H1 (cell line): ENCODE results near the gene ADSS1. TPM values are rescaled to one million over a fixed set of nuclear protein-coding genes. Genes with fewer than 3 reads are reported as not detected.

ENCODE experiments used
- CTCF ChIA-PET: fragments of 300-600 bp; sonication (Branson Sonifier 250); formaldehyde crosslinking; loops from one replicate; lab custom pipeline; 2021; ENCODE audit not compliant: partially characterized antibody; lab: Charles Lee
- POLR2A ChIA-PET: fragments of 300-600 bp; sonication (Branson Sonifier 250); formaldehyde crosslinking; loops from one replicate; lab custom pipeline; 2021; ENCODE audit warnings: inconsistent platforms; ENCODE audit not compliant: partially characterized antibody; lab: Charles Lee
- DNase-seq, 2 experiments: peaks; one replicate each; pipeline versions ENCODE4 v3.0.0 to v3.0.0-alpha.2; 2010 to 2022; ENCODE audit warnings: low spot score in 2 of 2, low read depth in 1 of 2, mixed read lengths in 1 of 2
- FAIRE-seq: peaks from 2 replicates; lab custom pipeline; 2011; peaks lifted over from hg19 to GRCh38; lab: Jason Lieb, UNC
- H2AFZ ChIP-seq: 2 replicates; pipeline ENCODE4 v1.8.1; 2012; ENCODE audit warnings: low read length, inconsistent platforms
- H2AK5ac ChIP-seq: 2 replicates; pipeline ENCODE4 v1.6.1; 2013; ENCODE audit warnings: low read depth, low read length
- H2BK120ac ChIP-seq: replicated peaks from 2 replicates; pipeline ENCODE3; 2013; ENCODE audit warnings: low read depth, low read length, inconsistent platforms
- H2BK12ac ChIP-seq: 2 replicates; pipeline ENCODE4 v1.6.1; 2013; ENCODE audit warnings: low read depth, low read length
- H2BK15ac ChIP-seq: 2 replicates; pipeline ENCODE4 v1.6.1; 2013; ENCODE audit warnings: low read length
- H2BK20ac ChIP-seq: 2 replicates; pipeline ENCODE4 v1.6.1; 2013; ENCODE audit warnings: low read length
- H2BK5ac ChIP-seq: 2 replicates; pipeline ENCODE4 v1.6.1; 2013; ENCODE audit warnings: low read depth, low read length
- H3K14ac ChIP-seq: 2 replicates; pipeline ENCODE4 v1.6.1; 2013; ENCODE audit warnings: inconsistent platforms; ENCODE audit not compliant: insufficient read length
- H3K18ac ChIP-seq: 2 replicates; pipeline ENCODE4 v1.6.1; 2013; ENCODE audit warnings: low read length; ENCODE audit errors: extremely low read depth
- H3K23ac ChIP-seq: 2 replicates; pipeline ENCODE4 v1.6.1; 2013; ENCODE audit warnings: inconsistent platforms; ENCODE audit not compliant: insufficient read length
- H3K23me2 ChIP-seq: 2 replicates; pipeline ENCODE4 v1.6.1; 2013; ENCODE audit warnings: low read depth, low read length
- H3K27ac ChIP-seq: 2 replicates; pipeline ENCODE4 v1.6.1; 2011; ENCODE audit warnings: low read depth, low read length, inconsistent platforms
- H3K27me3 ChIP-seq, 4 experiments: replicated peaks in 1 of 4; 1 replicate in 1 of 4; 2 replicates in 3 of 4; pipeline versions ENCODE4 v1.6.1 to v1.8.1; 2011 to 2013; ENCODE audit warnings: low read length in 3 of 4, mild to moderate bottlenecking in 3 of 4, inconsistent platforms in 2 of 4, mixed read lengths in 2 of 4, moderate library complexity in 1 of 4; ENCODE audit not compliant: control insufficient read depth in 3 of 4, insufficient read depth in 3 of 4; ENCODE audit errors: extremely low read depth in 1 of 4
- H3K36me3 ChIP-seq, 4 experiments: 2 replicates each; pipeline versions ENCODE4 v1.6.1 to v1.8.1; 2011 to 2013; ENCODE audit warnings: mild to moderate bottlenecking in 4 of 4, low read length in 3 of 4, moderate library complexity in 2 of 4, control low read depth in 1 of 4, inconsistent platforms in 1 of 4; ENCODE audit not compliant: insufficient read depth in 4 of 4, control insufficient read depth in 2 of 4
- H3K4ac ChIP-seq: replicated peaks from 2 replicates; pipeline ENCODE3; 2013; ENCODE audit warnings: low read length, low read depth, mixed read lengths, inconsistent platforms; ENCODE audit not compliant: insufficient read length
- H3K4me1 ChIP-seq, 4 experiments: replicated peaks in 1 of 4; 1 replicate in 1 of 4; 2 replicates in 3 of 4; pipeline versions ENCODE4 v1.6.1 to v1.8.1; 2011 to 2013; ENCODE audit warnings: low read length in 3 of 4, inconsistent platforms in 2 of 4, mixed read lengths in 1 of 4; ENCODE audit not compliant: insufficient read depth in 4 of 4, control insufficient read depth in 3 of 4
- H3K4me2 ChIP-seq, 2 experiments: 2 replicates each; pipeline versions ENCODE4 v1.6.1 to v1.8.1; 2011 to 2013; ENCODE audit warnings: low read depth in 2 of 2, low read length in 2 of 2, control low read depth in 1 of 2, inconsistent platforms in 1 of 2, mild to moderate bottlenecking in 1 of 2; ENCODE audit not compliant: insufficient read depth in 1 of 2
- H3K4me3 ChIP-seq, 4 experiments: fragments of 200-600, 300-600 bp in 1 of 4; sonication (generic), shearing (Covaris generic), sonication (Bioruptor Twin) in 1 of 4; 2 replicates each; pipeline versions ENCODE4 v1.5.1 to v1.8.1; 2011 to 2016; ENCODE audit warnings: low read length in 4 of 4, low read depth in 3 of 4, control low read depth in 2 of 4, inconsistent platforms in 2 of 4, mild to moderate bottlenecking in 2 of 4, mixed read lengths in 1 of 4, moderate library complexity in 1 of 4; ENCODE audit not compliant: insufficient read depth in 2 of 4; ENCODE audit errors: extremely low read depth in 1 of 4
- H3K56ac ChIP-seq: replicated peaks from 2 replicates; pipeline ENCODE3; 2013; ENCODE audit warnings: low read depth, mild to moderate bottlenecking, mixed read lengths, low read length, inconsistent platforms; ENCODE audit not compliant: insufficient read length
- H3K79me1 ChIP-seq: 2 replicates; pipeline ENCODE4 v1.6.1; 2013; ENCODE audit warnings: low read depth, low read length, control low read depth
- H3K79me2 ChIP-seq, 2 experiments: 2 replicates each; pipeline versions ENCODE4 v1.6.1 to v1.8.1; 2012 to 2013; ENCODE audit warnings: low read length in 2 of 2, mild to moderate bottlenecking in 2 of 2, inconsistent platforms in 1 of 2; ENCODE audit not compliant: insufficient read depth in 2 of 2, control insufficient read depth in 1 of 2
- H3K9ac ChIP-seq, 4 experiments: replicated peaks in 1 of 4; 1 replicate in 1 of 4; 2 replicates in 3 of 4; pipeline versions ENCODE4 v1.6.1 to v1.8.1; 2011 to 2013; ENCODE audit warnings: low read depth in 3 of 4, low read length in 3 of 4, control low read depth in 2 of 4, mild to moderate bottlenecking in 2 of 4, moderate library complexity in 2 of 4, inconsistent platforms in 1 of 4; ENCODE audit errors: extremely low read depth in 1 of 4
- H3K9me3 ChIP-seq, 2 experiments: 2 replicates each; pipeline versions ENCODE4 v1.6.1 to v1.8.1; 2012 to 2013; ENCODE audit warnings: mild to moderate bottlenecking in 2 of 2, moderate library complexity in 2 of 2, control low read depth in 1 of 2, inconsistent platforms in 1 of 2, low read depth in 1 of 2, low read length in 1 of 2, mixed read lengths in 1 of 2; ENCODE audit not compliant: insufficient read depth in 2 of 2
- H4K20me1 ChIP-seq, 2 experiments: replicated peaks in 1 of 2; 2 replicates each; pipeline versions ENCODE3 to v1.8.1; 2011 to 2013; ENCODE audit warnings: inconsistent platforms in 2 of 2, low read length in 2 of 2, mild to moderate bottlenecking in 1 of 2; ENCODE audit not compliant: insufficient read depth in 2 of 2, control insufficient read depth in 1 of 2
- H4K5ac ChIP-seq: 2 replicates; pipeline ENCODE4 v1.6.1; 2013; ENCODE audit warnings: low read length, low read depth, mixed read lengths, inconsistent platforms; ENCODE audit not compliant: insufficient read length
- H4K8ac ChIP-seq: 2 replicates; pipeline ENCODE4 v1.8.0; 2013; ENCODE audit warnings: mild to moderate bottlenecking, moderate library complexity, low read length, inconsistent platforms; ENCODE audit not compliant: insufficient read depth; ENCODE audit errors: extremely low read depth
- H4K91ac ChIP-seq: replicated peaks from 2 replicates; pipeline ENCODE3; 2013; ENCODE audit warnings: low read length, mixed read lengths, inconsistent platforms; ENCODE audit not compliant: insufficient read length
- BRCA1 ChIP-seq: IDR thresholded peaks from 2 replicates; pipeline ENCODE4 v1.6.1; 2012; ENCODE audit warnings: low read depth, low read length, improper control_type of control experiment
- CTBP2 ChIP-seq: IDR thresholded peaks from 2 replicates; pipeline ENCODE4 v1.7.0; 2011; ENCODE audit warnings: borderline replicate concordance, mild to moderate bottlenecking, moderate library complexity, mixed read lengths, low read length; ENCODE audit not compliant: insufficient read depth, insufficient read length
- E2F6 ChIP-seq: IDR thresholded peaks from 2 replicates; pipeline ENCODE4 v1.6.1; 2012; ENCODE audit warnings: inconsistent platforms
- GTF2F1 ChIP-seq: IDR thresholded peaks from 2 replicates; pipeline ENCODE4 v1.6.1; 2012; ENCODE audit warnings: low read depth, low read length, improper control_type of control experiment, borderline replicate concordance
- JUN ChIP-seq: IDR thresholded peaks from 2 replicates; pipeline ENCODE4 v1.6.1; 2011; ENCODE audit warnings: low read depth, mild to moderate bottlenecking, improper control_type of control experiment, low read length
- NANOG ChIP-seq: IDR thresholded peaks from 2 replicates; pipeline ENCODE4 v1.6.1; 2011; ENCODE audit warnings: low read length, low read depth, mild to moderate bottlenecking, inconsistent platforms; ENCODE audit not compliant: insufficient read depth, poor library complexity, severe bottlenecking
- NRF1 ChIP-seq: IDR thresholded peaks from 2 replicates; pipeline ENCODE4 v1.6.1; 2011; ENCODE audit warnings: mild to moderate bottlenecking, low read depth, low read length, improper control_type of control experiment
- RAD21 ChIP-seq, 2 experiments: IDR thresholded peaks in 1 of 2; conservative IDR thresholded peaks in 1 of 2; 2 replicates each; pipeline ENCODE4 v1.6.1; 2011; ENCODE audit warnings: low read depth in 2 of 2, low read length in 2 of 2, improper control_type of control experiment in 1 of 2, inconsistent platforms in 1 of 2, mild to moderate bottlenecking in 1 of 2, moderate library complexity in 1 of 2
- RXRA ChIP-seq: IDR thresholded peaks from 2 replicates; pipeline ENCODE4 v1.6.1; 2011; ENCODE audit warnings: low read depth, mild to moderate bottlenecking, low read length, moderate library complexity; ENCODE audit not compliant: insufficient read depth
- SIRT6 ChIP-seq: IDR thresholded peaks from one replicate; pipeline ENCODE4 v1.7.1; 2012; ENCODE audit warnings: low read length, inconsistent platforms
- SP4 ChIP-seq: IDR thresholded peaks from 2 replicates; pipeline ENCODE4 v1.6.1; 2012; ENCODE audit warnings: low read length, inconsistent platforms
- SUZ12 ChIP-seq: fragments of 200-600 bp; sonication (generic); IDR thresholded peaks from 2 replicates; pipeline ENCODE4 v1.6.1; 2012; ENCODE audit warnings: mild to moderate bottlenecking, inconsistent platforms, low read length, moderate library complexity, mixed read lengths
- TAF1 ChIP-seq: IDR thresholded peaks from 2 replicates; pipeline ENCODE4 v1.6.1; 2011; ENCODE audit warnings: mild to moderate bottlenecking, low read depth, low read length
- WGBS, 2 experiments: shearing (Covaris generic) in 1 of 2; methylation state at CpG; one replicate each; pipeline versions ENCODE4 v1.1.6 to v1.1.7; 2013 to 2015; ENCODE audit warnings: low lambda C conversion rate in 2 of 2, mixed read lengths in 2 of 2, inconsistent platforms in 1 of 2, low coverage in 1 of 2, missing lambda C conversion rate in 1 of 2; ENCODE audit not compliant: insufficient replicate concordance in 2 of 2, insufficient coverage in 1 of 2, insufficient read length in 1 of 2; ENCODE audit errors: extremely low coverage in 1 of 2, missing lambda C conversion rate in 1 of 2; 5-methylcytosine and 5-hydroxymethylcytosine counted together
- polyA plus RNA-seq, 7 experiments: library from polyadenylated mRNA; depleted of rRNA in 3 of 7; stranded (reverse) in 5 of 7; unstranded in 2 of 7; fragments of >200 nt in 5 of 7; fragments of 200-250 nt in 2 of 7; gene quantifications; 1 replicate in 5 of 7; 2 replicates in 1 of 7; 4 replicates in 1 of 7; pipeline versions ENCODE4 v1.2.1 to v1.2.3, GENCODE V29; 2011 to 2013; ENCODE audit warnings: missing spikeins in 2 of 7, mixed read lengths in 2 of 7
- total RNA-seq: library from RNA; stranded (reverse); fragmentation: NEBNext Ultra II Directional; extraction: Animal tissue kit (Norgen Biotek cat#: 25700); gene quantifications from 2 replicates; pipeline ENCODE4 v1.2.1, GENCODE V29; 2021

The ADSS1 gene
- total and polyA plus RNA-seq, 2 of the 8 experiments (the other 6 are each of a cell fraction or from before 2014, with no cell fraction given): 7.1 to 7.9 TPM

- Histone ChIP-seq H3K9ac (no peak overlapping the region), H3K4me3 (no peak overlapping the region), H2AFZ (no peak overlapping the region), H2BK5ac (no peak overlapping the region), H3K23me2 (no peaks in the 10 kb centered on the region), H3K36me3 (peaks cover 0 to 3% (median 0%) of the 10 kb centered on the region in 4 experiments; a peak in 1 of 8 replicates), H3K56ac (no peak overlapping the region), H2BK20ac (no peak overlapping the region), H3K27me3 (no peaks in the 10 kb centered on the region), H3K23ac (no peak overlapping the region), H3K14ac (no peak overlapping the region), H4K5ac (no peak overlapping the region), H2BK15ac (no peak overlapping the region), H3K4me2 (no peak overlapping the region), H4K91ac (no peak overlapping the region), H2BK120ac (no peak overlapping the region), H3K4ac (no peak overlapping the region), H2AK5ac (no peak overlapping the region), H3K4me1 (no peaks in the 10 kb centered on the region), H2BK12ac (no peak overlapping the region), H4K20me1 (peaks cover 12 to 16% of the 10 kb centered on the region in 2 experiments), H3K27ac (no peak overlapping the region), H4K8ac (no peak overlapping the region; the same call in 1 of the 2 replicates), H3K9me3 (no peaks in the 10 kb centered on the region; a peak in 1 of 4 replicates), H3K79me2 (no peaks in the 10 kb centered on the region), H3K18ac (no peak overlapping the region), H3K79me1 (no peaks in the 10 kb centered on the region; the same call in 1 of the 2 replicates)
- POLR2A ChIA-PET: interaction anchor here (1.3 to 1.6 kb wide), 2 partner anchors 12 to 26 kb away, joined by 4 to 5 read pairs; no protein-coding TSS in a partner anchor
- DNase-seq: no peak
- CTCF ChIA-PET: interaction anchor here (0.6 to 4.9 kb wide), 8 partner anchors 9 to 116 kb away, joined by 3 to 35 read pairs (median 6); no protein-coding TSS in a partner anchor
- FAIRE-seq: no peak
- 88% methylated on average over 24 of the region's 24 CpGs; no CpG with 5 or more reads in 1 of the 2 experiments for WGBS, 2 experiments
- TF ChIP-seq JUN (no peak), SIRT6 (no peak), RXRA (no peak), SP4 (no peak), RAD21 (IDR thresholded peaks at IDR 0.05 in 1 of 2, conservative IDR thresholded peaks at IDR 0.05 in 1 of 2; ENCODE audit: low read depth in 2 of 2, low read length in 2 of 2) (no peak), NANOG (no peak), SUZ12 (no peak), CTBP2 (no peak), E2F6 (no peak), GTF2F1 (no peak), TAF1 (no peak), BRCA1 (no peak), NRF1 (no peak)
Observed at GRCh38 chr14:104780513-104781030, 56.5 kb downstream of the ADSS1 start.
